ENCODE data around the gene RARG. TPM values are rescaled to one million over a fixed set of nuclear protein-coding genes. Genes with fewer than 3 reads are reported as not detected.

RARG gene
- total RNA-seq, 1 experiment from 2014 or later = 11.8 TPM

DNA sequence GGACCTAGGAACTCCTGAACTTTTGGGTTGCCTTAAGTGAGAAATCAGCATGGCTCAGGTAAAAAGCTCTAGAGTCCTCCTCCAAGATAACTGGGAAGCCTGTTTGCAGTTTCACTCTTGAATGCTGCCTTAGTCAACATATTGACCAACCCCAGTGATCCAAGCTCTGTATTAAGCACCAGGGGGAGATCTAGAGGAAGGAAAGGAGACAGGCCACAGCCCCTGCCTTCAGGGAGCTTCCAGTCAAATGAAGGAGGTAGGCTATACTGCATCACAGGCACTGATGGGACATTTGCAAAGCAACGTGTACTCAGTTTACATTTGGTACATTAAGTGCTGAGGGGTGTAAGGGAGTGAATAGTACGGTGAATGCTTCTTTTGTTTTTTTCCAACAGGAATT lies 50.1 kb downstream of the RARG start:
- TF ChIP-seq, protein P1, sequence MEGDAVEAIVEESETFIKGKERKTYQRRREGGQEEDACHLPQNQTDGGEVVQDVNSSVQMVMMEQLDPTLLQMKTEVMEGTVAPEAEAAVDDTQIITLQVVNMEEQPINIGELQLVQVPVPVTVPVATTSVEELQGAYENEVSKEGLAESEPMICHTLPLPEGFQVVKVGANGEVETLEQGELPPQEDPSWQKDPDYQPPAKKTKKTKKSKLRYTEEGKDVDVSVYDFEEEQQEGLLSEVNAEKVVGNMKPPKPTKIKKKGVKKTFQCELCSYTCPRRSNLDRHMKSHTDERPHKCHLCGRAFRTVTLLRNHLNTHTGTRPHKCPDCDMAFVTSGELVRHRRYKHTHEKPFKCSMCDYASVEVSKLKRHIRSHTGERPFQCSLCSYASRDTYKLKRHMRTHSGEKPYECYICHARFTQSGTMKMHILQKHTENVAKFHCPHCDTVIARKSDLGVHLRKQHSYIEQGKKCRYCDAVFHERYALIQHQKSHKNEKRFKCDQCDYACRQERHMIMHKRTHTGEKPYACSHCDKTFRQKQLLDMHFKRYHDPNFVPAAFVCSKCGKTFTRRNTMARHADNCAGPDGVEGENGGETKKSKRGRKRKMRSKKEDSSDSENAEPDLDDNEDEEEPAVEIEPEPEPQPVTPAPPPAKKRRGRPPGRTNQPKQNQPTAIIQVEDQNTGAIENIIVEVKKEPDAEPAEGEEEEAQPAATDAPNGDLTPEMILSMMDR (IDR thresholded peaks at IDR 0.05; ENCODE audit: insufficient read depth in 1 of 2, low read depth in 1 of 2, low read length in 1 of 2, severe bottlenecking in 1 of 2, unreplicated experiment in 1 of 2) = no peak
- Mint-ChIP-seq H3K27me3 (ENCODE audit: insufficient read depth, unreplicated experiment) (no peaks in the 10 kb centered on the region), H3K4me1 (ENCODE audit: low read depth, unreplicated experiment) (peaks cover 18% of the 10 kb centered on the region), H3K36me3 (ENCODE audit: insufficient read depth, unreplicated experiment) (peaks cover 49% of the 10 kb centered on the region), H3K27ac (ENCODE audit: unreplicated experiment) (peak overlapping the region; percentile 85), H3K4me3 (ENCODE audit: unreplicated experiment) (peak overlapping the region; percentile 83), H3K9me3 (ENCODE audit: unreplicated experiment) (no peaks in the 10 kb centered on the region)
- intact Hi-C loops (cut with micrococcal nuclease; ENCODE audit: unreplicated experiment) = no loop called here
- Histone ChIP-seq H3K27me3 (replicated peaks; ENCODE audit: control insufficient read depth, insufficient read depth, low read length) (no peaks in the 10 kb centered on the region), H3K9me3 (no peaks in the 10 kb centered on the region), H3K36me3 (ENCODE audit: control insufficient read depth, insufficient read depth, low read length) (peaks cover 11% of the 10 kb centered on the region), H3K4me1 (peaks cover 20% of the 10 kb centered on the region), H3K4me3 (ENCODE audit: low read depth, low read length) (peak overlapping the region; percentile 71)
- BruUV-seq (replicated peaks) = no TSS peak
- ChIA-PET POLR2A (interaction anchor here (1.2 kb wide), 1 partner anchor 39 kb away, joined by 4 read pairs; no protein-coding TSS in a partner anchor), CTCF (interaction anchor here (2.0 kb wide), 1 partner anchor 116 kb away, joined by 17 read pairs; no protein-coding TSS in a partner anchor)
- no peak for DNase-seq

- TF ChIP-seq, protein P1 (IDR thresholded peaks at IDR 0.05; ENCODE audit: insufficient read depth in 1 of 2, low read depth in 1 of 2, low read length in 1 of 2, severe bottlenecking in 1 of 2, unreplicated experiment in 1 of 2) = peak in 1 of 2 experiments; percentile 0
- Mint-ChIP-seq H3K4me1 (ENCODE audit: low read depth, unreplicated experiment) (peaks cover 18% of the 10 kb centered on the region), H3K27ac (ENCODE audit: unreplicated experiment) (peak overlapping the region; percentile 85), H3K27me3 (ENCODE audit: insufficient read depth, unreplicated experiment) (no peaks in the 10 kb centered on the region), H3K9me3 (ENCODE audit: unreplicated experiment) (no peaks in the 10 kb centered on the region), H3K36me3 (ENCODE audit: insufficient read depth, unreplicated experiment) (peaks cover 41% of the 10 kb centered on the region), H3K4me3 (ENCODE audit: unreplicated experiment) (peak overlapping the region; percentile 83)
- CTCF ChIA-PET = interaction anchor here (0.6 to 2.0 kb wide), 9 partner anchors 20 to 175 kb away, joined by 3 to 17 read pairs (median 4); partner anchors contain the start of genes EIF4B and SPRYD3
- no TSS peak for BruUV-seq (replicated peaks)
- H3K9me3 ChIP-seq = no peaks in the 10 kb centered on the region
- H3K4me3 ChIP-seq (ENCODE audit: low read depth, low read length) = peak overlapping the region; percentile 71
- DNase-seq = peak; percentile 88 to 90
- H3K4me1 ChIP-seq = peaks cover 20% of the 10 kb centered on the region
- H3K36me3 ChIP-seq (ENCODE audit: control insufficient read depth, insufficient read depth, low read length) = peaks cover 9% of the 10 kb centered on the region
- intact Hi-C loops (cut with micrococcal nuclease; ENCODE audit: unreplicated experiment) = no loop called here
- no peaks in the 10 kb centered on the region for H3K27me3 ChIP-seq (replicated peaks; ENCODE audit: control insufficient read depth, insufficient read depth, low read length)
- POLR2A ChIA-PET = interaction anchor here (0.6 to 2.0 kb wide), 15 partner anchors 33 to 1130 kb away, joined by 3 to 14 read pairs (median 6); partner anchors contain the start of genes AAAS, EIF4B, ESPL1 and NR4A1
Observed at GRCh38 chr12:53180931-53181645, 50.9 kb downstream of the RARG start.

DNA sequence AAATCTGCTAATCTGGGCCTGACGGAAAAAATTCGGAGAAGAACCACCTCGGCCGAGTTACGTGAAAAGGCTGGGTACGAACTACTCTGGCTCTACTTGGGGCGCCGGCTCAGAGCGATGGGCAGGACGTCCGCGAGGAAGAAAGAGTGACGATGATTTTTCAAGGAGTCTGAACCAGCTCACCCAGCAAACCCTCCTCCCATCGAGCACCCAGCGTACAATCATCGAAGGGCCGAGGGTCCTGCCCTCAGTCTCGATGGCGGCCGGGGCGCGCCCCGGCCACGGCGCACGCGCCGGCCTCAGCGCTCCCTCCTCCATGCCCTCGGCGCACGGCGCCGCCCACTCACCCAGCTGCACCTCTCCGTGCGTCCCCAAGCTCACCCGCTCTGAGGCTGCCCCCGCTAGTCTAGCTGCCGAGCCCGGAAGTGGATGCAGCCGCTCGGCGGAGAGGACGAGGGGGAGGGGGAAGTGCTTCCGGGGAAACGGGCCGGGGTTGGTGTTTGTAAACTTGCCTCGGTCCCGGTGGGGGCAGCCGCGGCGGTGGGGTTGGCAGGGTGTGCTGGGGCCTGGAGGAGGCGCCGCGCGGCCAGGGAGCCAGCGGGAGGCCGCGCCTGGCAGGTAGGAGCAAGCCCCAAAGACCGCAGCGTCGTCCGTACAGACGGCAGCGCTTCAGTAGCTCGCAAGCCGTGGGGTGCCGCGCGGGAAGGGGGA lies 51.6 kb downstream of the RARG start, which contains the start of the genes CSAD and ZNF740:
Gene CSAD, minus strand, starts transcription at position 706 of the 711 bp plus-strand sequence. CDS start 7,455 bp downstream, outside the sequence.
Gene ZNF740, plus strand, starts transcription at position 503 of the 711 bp plus-strand sequence. CDS start 1,262 bp downstream, outside the sequence.
- Histone ChIP-seq H3K9me3 (no peaks in the 10 kb centered on the region), H3K36me3 (ENCODE audit: control insufficient read depth, insufficient read depth, low read length) (peaks cover 9% of the 10 kb centered on the region), H3K27me3 (replicated peaks; ENCODE audit: control insufficient read depth, insufficient read depth, low read length) (no peaks in the 10 kb centered on the region), H3K4me3 (ENCODE audit: low read depth, low read length) (peak within 1 kb of the TSS; percentile 71), H3K4me1 (peaks cover 21% of the 10 kb centered on the region)
- intact Hi-C loops (cut with micrococcal nuclease; ENCODE audit: unreplicated experiment) = no loop called here
- H3K36me3 Mint-ChIP-seq (ENCODE audit: insufficient read depth, unreplicated experiment) = peaks cover 34% of the 10 kb centered on the region
- H3K27me3 Mint-ChIP-seq (ENCODE audit: insufficient read depth, unreplicated experiment) = no peaks in the 10 kb centered on the region
- H3K9me3 Mint-ChIP-seq (ENCODE audit: unreplicated experiment) = no peaks in the 10 kb centered on the region
- TF ChIP-seq, protein P1 (IDR thresholded peaks at IDR 0.05; ENCODE audit: insufficient read depth in 1 of 2, low read depth in 1 of 2, low read length in 1 of 2, severe bottlenecking in 1 of 2, unreplicated experiment in 1 of 2) = no peak
- peak; percentile 98 for DNase-seq
- ChIA-PET POLR2A (interaction anchor here (0.5 to 2.0 kb wide), 19 partner anchors 8 to 1219 kb away, joined by 3 to 14 read pairs (median 5); partner anchors contain the start of genes AAAS, EIF4B, ESPL1 and NR4A1), CTCF (interaction anchor here (0.6 to 2.0 kb wide), 12 partner anchors 20 to 174 kb away, joined by 3 to 17 read pairs (median 4); partner anchors contain the start of genes AAAS, EIF4B and SPRYD3)
- peaks cover 23% of the 10 kb centered on the region for H3K4me1 Mint-ChIP-seq (ENCODE audit: low read depth, unreplicated experiment)
- H3K4me3 Mint-ChIP-seq (ENCODE audit: unreplicated experiment) = peak within 1 kb of the TSS; percentile 83
- H3K27ac Mint-ChIP-seq (ENCODE audit: unreplicated experiment) = peak within 1 kb of the TSS; percentile 85
- no TSS peak for BruUV-seq (replicated peaks)
